NCI-H510A treated with DMSO at 0.1 percent for 48 hours (cell line): Measurements from ENCODE around the gene ACSL5.
"Not testable (repeated sequence)": the region's sequence is repeated elsewhere in the genome, so short reads cannot be mapped to it uniquely, and the experiment has no call there.

Experiments
- DNase-seq: peaks from one replicate; lab custom pipeline; 2025; lab: John Stamatoyannopoulos, UW

The ACSL5 gene

DNA sequence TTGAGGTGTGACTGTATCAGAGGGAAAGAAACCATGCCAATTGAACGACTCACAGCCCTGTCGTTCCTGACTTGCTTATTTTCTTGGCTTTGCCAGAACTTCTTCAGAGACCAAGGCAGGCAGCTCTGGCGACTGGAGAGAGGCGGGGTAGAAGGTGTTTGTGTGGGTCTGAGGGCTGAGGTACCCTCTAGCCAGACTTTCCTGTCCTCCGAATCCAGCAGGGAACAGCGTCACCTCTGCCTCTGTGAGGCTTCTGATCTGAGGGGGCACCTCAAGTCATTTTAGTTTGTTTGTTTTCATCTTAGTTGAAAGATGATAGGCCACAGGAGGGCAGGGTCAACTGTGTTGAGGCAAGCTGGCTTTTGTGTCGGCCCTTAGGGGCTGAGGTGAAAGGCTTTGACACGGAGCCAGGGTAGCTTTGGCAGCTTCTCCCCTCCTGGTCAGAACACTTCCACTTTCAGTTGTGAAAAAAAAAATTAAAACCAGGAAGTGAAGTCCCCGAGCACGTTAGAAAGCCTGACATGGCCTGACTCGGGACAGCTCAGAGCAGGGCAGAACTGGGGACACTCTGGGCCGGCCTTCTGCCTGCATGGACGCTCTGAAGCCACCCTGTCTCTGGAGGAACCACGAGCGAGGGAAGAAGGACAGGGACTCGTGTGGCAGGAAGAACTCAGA lies 1.9 kb downstream of the ACSL5 start:
- no peak for DNase-seq

DNA sequence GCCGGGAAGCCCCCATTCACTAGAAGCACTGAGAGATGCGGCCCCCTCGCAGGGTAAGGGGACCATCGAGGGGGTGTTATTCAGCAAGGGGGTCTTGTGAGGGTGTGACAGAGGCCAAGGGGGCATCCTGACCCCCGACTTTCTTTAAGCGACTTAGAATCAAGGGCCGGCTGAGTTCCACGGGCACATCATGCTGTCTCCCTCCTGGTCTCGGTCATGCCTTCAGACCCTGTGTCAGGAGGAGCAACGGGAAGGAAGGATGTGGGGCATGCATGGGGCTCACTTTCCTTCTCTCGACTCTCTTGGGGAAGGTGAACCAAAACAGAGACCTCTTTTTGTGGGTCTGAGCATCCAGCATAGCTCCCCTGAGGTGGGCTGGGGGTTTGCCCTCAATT lies 2.5 kb downstream of the ACSL5 start:
- DNase-seq, result no peak

DNA sequence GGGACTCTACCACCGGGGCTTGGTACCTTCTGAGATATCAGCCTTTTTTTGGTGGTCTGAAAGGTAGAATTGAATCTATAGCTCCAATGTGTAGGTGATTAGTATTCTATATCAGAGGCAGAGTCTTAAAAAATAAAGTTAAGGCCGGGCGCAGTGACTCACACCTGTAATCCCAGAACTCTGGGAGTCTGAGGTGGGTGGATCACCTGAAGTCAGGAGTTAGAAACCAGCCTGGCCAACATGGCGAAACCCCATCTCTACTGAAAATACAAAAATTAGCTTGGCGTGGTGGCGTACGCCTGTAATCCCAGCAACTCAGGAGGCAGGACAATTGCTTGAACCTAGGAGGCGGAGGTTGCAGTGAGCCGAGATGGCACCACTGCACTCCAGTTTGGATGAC lies 3.2 kb downstream of the ACSL5 start:
- DNase-seq, result not testable (repeated sequence)

DNA sequence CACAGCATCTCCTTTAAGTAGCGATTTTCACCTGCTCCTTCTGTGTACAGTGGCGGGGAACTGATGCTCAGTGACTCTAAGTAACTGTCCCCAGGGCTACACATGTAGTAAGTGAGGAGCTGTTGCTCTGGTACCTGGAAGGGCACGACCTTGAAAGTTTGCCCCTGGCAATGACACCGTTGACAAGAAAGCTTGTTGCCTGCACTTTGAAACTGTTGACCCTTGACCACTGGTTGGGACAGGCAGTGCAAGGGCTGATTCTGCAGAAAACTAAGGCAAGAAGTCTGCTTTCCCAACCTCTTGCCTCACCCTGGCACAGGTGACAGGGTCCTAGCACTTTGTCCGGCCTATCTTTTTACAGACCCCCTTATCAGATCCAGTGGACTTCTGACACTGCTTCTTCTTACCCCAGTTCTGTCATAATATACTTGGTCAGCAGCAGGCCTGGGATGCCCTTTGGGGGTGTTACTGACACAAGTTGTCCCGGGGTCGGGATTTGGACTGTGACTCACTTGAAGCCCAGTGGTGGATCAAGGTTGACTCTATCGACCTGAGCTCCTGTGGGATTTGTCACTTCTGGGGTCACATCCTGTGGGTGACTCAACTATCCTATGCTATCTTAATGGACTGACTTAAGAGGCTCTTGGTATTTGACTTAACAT lies 5.8 kb downstream of the ACSL5 start:
- no peak for DNase-seq

DNA sequence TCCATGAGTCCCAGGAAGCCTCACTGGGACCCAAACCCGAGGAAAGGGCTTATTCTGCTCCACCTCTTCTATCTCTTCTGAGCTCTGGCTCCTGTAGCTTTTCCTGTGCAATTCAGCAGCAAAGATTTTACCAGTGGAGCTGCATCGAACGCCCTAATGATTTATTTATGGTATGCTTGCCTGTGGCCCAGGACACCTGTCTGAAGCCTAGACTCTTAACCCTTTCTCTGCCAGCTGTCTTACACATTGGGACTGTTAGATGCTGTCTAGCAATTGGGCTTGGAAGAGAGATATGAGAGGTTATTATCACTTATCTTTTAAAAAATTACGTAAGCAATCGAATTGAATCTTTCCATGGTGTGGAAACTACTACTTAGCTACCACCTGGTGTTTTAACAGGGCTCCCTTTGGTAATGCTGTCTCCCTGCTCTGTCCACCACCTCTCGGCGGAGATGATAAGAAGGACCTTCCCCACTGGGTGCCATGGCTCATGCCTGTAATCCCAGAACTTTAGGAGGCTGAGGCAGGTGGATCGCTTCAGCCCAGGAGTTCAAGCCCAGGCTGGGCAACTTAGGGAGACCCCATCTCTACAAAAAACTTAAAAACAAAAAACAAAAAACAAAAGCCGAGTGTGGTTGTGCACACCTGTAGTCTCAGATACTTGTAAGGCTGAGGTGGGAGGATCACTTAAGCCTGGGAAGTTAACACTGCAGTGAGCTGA lies 8.8 kb downstream of the ACSL5 start:
- DNase-seq, result no peak

DNA sequence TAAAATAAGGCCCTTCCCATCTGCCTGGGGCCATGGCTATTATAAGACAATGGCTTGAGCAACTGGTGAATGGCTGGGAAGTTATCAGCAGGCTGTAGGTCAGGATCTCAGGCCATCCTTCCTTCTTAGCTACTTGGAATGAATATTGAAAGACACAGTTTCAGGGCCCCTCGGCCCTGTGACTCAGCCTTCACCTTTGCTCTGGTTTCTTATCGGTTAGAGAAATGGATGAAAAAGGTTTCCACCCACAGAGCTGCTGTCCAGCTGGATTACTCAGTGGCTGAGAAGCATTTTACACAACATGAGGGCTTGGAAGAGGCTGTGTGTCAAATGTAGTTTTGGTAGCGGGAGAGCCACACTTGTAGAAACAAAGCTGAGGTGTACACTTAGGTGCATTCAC lies 9.4 kb downstream of the ACSL5 start:
- no peak for DNase-seq

DNA sequence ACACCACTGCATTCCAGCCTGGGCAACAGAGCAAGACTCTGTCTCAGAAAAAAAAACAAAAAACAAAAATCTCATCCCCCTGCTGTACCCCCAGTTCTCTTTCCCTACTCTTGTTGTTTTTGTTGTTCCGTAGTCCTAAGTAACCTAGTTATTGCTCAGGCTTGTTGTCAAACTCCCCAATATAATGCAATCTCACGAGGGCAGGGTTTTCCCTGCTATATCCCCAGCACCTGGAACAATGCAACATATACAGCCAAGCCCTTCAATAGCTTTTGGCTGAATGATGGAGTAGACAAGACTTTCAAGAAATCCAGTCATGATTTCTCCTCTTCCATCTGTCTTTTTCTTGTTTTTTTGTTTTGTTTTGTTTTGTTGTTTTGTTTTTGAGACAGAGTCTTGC lies 10.2 kb downstream of the ACSL5 start:
- DNase-seq, result no peak

DNA sequence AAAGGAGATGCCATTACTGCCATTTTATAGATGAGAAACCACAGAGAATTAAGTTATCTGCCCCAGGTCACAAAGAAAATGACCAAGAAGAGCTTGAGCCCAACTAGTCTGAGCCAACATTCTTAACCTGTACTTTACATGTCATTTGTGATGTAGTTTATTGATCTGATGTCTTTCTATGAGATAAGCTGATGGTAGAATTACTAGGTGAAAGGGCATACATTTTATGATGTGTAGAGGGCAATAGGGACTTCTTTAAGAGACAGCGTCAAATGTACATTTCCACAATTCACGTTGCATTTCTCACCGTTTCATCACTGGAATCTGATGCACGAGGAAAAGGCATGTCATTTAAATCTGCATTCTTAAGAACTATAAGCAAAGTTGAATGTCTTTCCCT lies 11.3 kb downstream of the ACSL5 start:
- DNase-seq, result no peak

DNA sequence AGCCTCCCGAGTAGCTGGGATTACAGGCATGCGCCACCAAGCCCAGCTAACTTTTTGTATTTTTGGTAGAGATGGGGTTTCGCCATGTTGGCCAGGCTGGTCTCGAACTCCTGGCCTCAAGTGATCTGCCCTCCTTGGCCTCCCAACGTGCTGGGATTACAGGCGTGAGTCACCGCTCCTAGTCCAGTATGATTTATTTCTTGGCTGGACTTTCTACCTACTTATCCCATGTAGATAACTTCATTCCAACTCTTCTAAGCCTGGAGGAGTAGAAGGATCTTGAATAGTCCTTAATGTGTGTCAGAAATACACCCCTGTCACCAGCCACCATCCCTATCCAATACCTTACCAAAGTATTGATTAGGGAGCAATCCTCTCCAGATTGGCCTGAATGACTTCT lies 14.1 kb downstream of the ACSL5 start:
- not testable (repeated sequence) for DNase-seq

DNA sequence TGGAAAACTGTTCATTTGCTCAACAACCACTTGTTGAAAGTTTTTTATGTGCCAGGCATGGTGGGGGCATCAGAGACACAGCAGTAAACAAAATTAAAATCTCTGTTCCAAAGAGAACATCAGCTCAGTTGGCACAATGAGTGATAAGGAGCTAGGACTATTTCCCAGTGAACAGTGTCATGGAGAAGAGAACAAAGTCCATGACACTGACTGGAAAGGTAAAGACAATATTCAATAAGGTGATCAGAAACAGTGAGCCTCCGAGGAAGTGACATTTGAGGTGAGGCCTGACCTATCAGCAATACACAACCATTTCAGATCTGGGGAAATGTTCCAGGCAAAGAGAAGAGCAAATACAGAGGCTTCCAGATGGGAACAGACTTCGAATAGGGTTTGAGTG lies 14.6 kb downstream of the ACSL5 start:
- DNase-seq, result no peak

DNA sequence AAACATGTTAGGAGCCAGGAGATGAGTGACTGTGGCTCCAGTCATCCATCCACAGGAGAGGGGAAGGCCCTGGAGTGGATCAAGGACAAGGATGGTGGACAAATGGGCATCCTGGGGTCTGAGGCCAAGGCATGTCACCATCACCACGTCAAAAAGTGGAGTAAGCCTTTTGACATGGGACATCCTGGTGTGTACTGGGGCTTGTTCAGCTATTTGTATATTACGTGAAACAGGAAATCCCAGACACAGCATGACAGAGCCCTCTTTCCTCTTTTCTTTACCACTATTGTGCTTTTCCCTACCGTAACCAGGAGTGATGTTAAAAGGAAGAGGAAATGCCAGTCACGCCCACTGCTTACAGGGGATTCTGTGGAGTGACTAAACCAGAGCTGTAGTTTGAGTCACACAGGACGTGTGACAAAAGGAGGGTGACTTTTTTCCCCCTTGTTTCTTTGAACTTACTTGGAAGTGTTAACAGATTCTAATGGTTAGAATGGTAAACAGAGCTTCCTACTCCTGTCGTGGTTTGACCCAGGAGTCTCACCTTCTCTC lies 15.4 kb downstream of the ACSL5 start:
- DNase-seq, result no peak

DNA sequence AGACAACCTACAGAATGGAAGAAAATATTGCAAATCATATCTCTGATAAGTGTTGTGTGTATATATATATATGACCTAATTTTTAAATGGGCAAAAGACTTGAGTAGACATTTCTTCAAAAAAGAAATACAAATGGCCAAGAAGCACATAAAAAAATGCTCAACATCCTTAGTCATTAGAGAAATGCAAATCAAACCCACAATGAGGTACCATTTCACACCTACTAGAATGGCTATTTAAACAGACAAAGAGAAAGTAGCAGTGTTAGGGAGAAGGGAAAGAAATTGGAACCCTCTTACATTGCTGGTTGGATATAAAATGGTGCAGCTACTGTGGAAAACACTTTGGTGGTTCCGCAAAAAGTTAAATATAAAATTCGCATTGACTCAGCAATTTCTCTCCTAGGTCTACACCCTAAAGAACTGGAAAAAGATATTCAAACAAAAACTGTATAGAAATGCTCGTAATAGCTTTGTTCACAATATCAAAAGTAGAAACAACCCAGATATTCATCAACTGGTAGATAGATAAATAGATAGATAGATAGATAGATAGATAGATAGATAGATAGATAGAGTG lies 16.3 kb downstream of the ACSL5 start:
- DNase-seq, result no peak

DNA sequence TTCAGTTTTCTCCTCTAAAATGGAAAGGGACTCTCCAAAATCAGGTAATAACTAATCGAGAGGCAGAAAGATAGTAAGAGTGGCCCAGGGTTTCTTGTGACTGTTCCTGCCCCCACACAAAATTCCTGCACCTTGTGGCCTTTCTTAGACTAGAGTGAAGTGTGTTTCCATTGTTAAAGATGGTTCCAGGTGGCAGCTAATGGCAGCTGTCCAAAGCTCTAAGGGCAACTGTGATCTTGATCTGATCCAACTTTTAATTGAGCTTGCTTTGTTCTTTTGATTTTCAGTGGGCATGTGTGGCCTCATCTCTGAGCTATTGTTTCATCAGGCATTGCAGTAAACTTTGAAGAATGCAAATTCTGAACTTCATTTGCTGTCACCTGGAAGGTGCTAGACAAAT lies 19.4 kb downstream of the ACSL5 start:
- DNase-seq, result no peak

DNA sequence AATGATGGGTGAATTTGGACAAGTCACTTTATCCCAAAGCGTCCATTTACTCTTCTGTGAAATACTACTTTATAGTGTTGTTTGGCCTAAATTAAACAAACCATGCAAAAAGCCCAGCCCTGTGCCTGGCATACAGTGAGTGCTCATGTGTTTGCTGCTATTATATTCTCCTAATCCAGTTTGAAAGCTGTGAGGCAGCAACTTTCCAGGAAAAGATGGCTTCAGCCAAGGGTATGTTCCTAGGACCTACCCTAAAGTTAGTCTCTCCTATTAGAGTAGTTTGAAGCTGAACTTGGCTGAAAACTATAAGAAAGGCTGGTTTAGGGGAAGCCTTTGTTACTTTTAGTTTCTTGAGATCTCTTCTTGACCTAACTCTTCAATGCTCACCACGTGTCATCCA lies 19.9 kb downstream of the ACSL5 start:
- no peak for DNase-seq

DNA sequence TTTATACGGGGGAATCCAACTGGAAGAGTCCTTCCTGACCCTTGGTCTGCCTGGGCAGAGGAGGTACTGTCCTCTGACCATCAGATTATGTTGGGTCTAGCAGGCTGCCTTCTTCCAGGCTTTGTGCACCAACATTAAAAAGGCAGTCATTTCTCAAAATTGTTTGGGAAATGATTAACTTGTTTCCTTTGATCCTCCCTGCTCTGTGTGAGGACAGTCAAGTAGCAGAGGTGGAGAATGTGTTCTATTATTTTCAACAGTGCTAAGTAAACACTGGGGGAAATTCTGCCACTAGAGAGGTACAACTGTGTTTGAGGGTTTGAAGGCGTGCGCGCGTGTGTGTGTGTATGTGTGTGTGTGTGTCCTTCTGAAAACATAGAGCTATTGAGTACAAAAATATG lies 20.6 kb downstream of the ACSL5 start:
- no peak for DNase-seq

DNA sequence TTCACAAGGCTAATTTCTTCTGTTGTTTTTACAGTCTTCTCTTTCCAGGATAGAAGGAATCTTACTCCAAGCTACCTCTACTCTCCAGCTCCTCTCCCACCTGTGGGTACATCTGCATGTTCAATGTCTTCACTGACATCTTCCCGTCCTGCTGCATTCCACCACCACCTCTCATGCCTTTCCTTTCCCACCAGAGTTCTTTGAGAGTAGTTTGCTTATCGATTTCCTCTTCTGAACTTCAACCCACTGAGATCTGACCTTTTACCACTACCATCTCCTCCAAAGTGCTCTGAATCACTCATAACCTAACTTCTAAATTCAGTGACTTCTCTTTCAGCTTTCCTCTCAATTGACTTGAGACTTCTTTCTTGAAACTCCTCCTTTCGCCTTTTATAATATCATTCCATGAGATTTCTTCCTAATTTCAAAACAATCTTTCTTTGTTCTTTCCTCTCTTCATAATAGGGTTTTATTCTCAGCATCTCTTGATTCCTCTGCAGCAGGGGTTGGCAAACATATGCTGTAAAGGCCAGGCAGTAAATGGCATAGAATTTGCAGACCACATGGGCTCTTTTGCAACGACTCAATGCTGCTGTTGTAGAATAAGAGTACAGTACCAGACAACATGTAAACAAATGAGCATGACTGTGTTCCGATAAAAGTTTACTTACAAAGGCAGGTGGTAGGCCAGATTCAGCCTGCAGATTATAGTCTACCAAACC lies 22.1 kb downstream of the ACSL5 start:
- DNase-seq, result no peak

DNA sequence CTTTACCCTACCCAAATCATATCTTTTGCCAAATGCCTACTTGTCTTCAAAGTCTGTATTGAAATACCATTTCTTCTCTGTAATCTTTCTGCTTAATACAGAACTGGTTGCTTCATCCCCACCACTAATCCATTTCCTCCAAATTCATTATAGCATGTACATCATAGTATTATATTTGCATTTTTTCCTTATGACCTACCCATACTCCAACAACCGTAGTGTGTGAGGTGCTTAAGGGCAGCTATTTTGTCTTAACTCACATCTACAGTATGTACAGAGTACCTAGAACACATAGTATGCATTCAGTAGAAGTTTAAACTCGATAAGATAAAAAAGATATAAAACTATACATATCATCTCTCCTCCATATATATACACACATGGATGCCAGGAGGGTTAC lies 23.7 kb downstream of the ACSL5 start:
- DNase-seq, result no peak

DNA sequence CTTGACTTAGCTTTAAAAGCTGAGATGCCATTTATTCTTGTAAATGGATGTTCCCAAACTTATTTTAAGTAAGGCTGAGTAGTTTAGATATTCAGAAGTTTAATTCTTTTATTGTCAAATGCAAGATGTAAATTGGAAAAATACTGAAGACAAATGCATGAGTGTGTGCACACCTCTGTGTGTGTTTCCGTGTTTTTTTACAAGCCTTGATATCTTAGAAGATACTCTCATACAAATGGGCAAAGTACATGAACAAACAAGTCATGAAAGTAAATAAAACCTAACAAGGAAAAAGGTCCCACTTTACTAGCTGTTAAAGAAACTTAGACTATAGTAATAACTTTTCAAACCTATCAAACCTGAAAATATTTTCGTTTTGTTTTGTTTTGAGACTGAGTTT lies 29.0 kb downstream of the ACSL5 start:
- DNase-seq, result no peak

DNA sequence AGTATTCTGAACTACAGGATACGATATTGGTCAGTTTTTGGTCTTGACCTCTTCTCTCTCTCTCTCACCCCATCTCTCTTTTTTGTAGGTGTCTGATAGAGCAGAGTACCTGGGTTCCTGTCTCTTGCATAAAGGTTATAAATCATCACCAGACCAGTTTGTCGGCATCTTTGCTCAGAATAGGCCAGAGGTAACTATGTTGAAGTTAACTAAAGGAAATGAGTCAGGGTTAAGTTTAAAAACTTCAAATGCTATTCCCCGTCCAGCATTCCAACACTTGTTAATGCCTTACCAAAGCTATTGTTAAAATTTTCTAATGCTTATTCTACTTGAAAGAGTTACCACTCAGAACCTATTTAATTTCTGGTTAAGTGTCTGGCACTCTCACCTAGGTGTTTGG lies 30.7 kb downstream of the ACSL5 start:
- no peak for DNase-seq

DNA sequence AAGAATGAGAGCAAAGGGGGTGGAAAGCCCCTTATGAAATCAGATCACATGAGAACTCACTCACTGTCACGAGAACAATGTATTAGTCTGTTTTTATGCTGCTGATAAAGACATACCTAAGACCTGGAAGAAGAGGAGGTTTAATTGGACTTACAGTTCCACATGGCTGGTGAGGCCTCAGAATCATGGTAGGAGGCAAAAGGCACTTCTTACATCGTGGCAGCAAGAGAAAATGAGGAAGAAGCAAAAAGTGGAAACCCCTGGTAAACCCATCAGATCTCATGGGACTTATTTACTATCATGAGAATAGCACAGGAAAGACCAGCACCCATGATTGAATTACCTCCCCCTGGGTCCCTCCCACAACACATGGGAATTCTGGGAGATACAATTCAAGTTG lies 32.9 kb downstream of the ACSL5 start:
- DNase-seq, result not testable (repeated sequence)

DNA sequence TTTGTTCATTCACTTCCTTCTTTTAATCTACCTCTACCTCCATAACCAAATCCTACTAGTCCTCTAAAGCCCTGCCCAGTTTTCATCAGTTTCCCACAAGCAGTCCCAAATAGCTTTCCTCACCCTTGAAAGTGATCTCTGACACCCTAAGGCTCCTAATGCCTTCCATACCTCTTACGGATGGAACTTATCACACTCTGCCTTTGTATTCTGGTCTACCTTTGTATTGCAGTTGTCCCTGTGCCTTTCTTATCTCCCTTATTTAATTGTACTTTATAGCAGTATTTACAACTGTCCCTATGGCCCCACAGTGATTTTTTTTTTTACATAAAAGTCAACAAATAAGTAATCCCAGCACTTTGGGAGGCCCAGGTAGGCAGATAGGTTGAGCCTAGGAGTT lies 33.8 kb downstream of the ACSL5 start:
- no peak for DNase-seq

DNA sequence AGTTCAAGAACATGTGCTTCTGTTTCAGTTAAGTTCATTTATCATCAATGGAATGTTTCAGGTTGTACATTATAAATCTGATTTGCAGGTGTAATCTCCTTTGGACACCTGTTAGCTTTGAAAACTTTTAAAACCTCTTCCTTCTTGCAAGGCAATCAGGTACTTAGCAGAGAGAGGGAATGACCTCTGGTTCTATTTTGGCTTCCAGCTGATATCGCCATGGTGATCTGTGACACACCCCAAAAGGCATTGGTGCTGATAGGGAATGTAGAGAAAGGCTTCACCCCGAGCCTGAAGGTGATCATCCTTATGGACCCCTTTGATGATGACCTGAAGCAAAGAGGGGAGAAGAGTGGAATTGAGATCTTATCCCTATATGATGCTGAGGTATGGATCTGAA lies 35.4 kb downstream of the ACSL5 start:
- no peak for DNase-seq
